Stimulated activated CD8-positive, alpha-beta memory T cell treated with anti-CD3 and anti-CD28 coated beads, Interleukin-15, amount 100 ng/mL, for 48 hours (primary cell): ENCODE measurements around the gene VN1R2.
"Not testable (repeated sequence)": the region's sequence is repeated elsewhere in the genome, so short reads cannot be mapped to it uniquely, and the experiment has no call there.

ENCODE experiments used
- DNase-seq, 2 donors: peaks; one replicate each; pipeline ENCODE4 v3.0.0-alpha.2; 2020; ENCODE audit warnings: low read depth in 2 of 2

VN1R2 gene, protein sequence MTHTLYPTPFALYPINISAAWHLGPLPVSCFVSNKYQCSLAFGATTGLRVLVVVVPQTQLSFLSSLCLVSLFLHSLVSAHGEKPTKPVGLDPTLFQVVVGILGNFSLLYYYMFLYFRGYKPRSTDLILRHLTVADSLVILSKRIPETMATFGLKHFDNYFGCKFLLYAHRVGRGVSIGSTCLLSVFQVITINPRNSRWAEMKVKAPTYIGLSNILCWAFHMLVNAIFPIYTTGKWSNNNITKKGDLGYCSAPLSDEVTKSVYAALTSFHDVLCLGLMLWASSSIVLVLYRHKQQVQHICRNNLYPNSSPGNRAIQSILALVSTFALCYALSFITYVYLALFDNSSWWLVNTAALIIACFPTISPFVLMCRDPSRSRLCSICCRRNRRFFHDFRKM

DNA sequence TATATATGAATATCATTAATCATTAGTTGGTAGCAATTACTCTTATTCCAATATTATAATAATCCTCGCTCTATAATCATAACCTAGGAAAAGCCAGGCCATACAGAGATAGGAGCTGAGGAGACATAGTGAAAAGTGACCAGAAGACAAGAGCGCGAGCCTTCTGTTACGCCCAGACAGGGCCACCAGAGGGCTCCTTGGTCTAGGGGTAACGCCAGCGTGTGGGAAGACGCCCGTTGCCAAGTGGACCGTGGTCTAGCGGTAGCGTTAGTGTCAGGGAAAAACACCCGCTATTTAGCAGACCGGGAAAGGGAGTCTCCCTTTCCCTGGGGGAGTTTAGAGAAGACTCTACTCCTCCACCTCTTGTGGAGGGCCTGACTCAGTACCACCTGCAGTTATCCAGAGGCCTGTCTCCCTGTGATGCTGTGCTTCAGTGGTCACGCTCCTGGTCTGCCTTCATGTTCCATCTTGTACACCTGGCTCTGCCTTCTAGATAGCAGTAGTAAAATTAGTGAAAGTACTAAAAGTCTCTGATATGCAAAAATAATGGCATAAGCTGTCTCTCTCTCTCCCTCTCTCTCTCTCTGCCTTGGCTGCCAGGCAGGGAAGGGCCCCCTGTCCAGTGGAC is at the start of gene VN1R2:
TSS of gene VN1R2 (plus strand) at position 578 of the 628 bp plus-strand sequence. CDS start 84 bp downstream, outside the sequence.
- not testable (repeated sequence) for DNase-seq

DNA sequence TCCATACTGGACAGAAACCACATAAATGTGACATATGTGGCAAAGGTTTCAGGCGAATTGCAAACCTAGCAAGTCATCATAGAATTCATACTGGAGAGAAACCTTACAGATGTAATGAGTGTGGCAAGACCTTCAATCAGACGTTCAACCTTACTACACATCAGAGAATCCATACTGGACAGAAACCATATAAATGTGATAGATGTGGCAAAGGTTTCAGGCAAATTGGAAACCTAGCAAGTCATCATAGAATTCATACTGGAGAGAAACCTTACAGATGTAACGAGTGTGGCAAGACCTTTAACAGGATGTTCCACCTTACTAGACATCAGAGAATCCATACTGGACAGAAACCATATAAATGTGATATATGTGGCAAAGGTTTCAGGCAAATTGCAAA is 46.5 kb upstream of the VN1R2 start:
- not testable (repeated sequence) for DNase-seq

DNA sequence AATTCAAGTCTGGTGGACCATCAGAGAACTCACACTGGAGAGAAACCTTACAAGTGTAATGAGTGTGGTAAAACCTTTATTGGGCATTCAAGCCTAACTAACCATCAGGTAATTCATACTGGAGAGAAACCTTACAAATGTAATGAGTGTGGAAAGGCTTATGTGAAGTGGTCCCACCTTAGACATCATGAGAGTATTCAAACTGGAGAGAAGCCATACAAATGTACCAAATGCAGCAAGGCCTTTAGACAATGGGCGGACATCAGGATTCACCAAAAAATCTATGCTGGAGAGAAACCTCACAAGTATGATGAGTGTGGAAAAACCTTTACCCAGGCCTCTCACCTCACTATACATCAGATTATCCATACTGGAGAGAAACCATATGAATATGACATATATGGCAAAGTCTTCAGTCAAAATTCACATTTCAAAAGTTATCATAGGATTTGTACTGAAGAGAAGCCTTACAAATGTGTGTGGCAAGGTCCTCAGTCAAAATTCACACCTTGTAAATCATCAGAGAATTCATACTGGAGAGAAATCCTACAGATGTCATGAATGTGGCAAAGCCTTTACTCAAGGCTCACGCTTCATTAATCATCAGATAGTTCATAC is 45.3 kb upstream of the VN1R2 start:
- DNase-seq, result no peak

DNA sequence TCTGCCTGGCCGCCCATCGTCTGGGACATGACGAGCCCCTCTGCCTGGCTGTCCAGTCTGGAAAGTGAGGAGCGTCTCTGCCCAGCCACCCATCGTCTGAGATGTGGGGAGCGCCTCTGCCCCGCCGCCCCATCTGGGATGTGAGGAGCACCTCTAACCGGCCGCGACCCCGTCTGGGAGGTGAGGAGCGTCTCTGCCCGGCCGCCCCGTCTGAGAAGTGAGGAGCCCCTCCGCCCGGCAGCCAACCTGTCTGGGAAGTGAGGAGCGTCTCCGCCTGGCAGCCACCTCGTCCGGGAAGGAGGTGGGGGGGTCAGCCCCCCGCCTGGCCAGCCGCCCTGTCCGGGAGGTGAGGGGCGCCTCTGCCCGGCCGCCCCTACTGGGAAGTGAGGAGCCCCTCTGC is 35.4 kb upstream of the VN1R2 start:
- DNase-seq, result not testable (repeated sequence)

DNA sequence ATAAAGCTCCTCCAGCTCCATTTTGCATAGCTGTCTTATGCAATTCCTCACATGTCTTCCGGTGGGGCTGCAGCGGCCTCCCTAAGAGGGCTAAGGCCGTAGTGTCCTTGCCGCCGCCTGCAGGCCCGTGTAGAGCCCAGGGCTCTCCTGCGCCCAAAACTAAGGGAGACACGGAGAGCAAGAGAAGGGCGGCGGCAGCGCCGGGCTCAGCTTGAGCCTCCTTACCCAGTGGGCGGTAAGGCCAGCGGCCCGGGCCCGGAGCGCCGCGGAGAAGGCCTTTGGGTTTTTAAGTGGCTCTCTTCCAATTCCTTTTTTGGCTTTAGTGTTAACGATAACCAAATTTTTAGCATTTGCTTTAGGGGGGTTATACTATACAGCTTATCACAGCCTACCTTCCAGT is 33.5 kb upstream of the VN1R2 start:
- no peak for DNase-seq

DNA sequence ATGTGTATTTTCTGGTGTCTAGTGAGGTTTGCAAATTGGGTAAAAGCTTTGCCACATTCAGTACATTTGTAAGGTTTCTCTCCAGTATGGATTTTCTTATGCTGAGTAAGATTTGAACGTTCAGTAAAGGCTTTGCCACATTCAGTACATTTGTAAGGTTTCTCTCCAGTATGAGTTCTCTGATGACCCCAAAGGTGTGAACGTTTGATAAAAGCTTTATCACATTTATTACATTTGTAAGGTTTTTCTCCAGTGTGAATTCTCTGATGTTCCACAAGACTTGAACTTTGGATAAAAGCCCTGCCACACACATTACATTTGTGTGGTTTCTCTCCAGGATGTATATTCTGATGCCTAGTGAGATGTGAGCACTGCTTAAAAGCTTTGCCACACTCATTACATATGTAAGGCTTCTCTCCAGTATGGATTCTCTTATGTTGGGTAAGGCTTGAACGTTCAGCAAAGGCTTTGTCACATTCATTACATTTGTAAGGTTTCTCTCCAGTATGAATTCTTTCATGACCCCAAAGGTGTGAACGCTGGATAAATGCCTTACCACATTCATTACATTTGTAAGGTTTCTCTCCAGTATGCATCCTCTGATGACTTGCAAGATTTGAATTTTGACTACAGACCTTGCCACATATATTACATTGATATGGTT is 20.8 kb upstream of the VN1R2 start:
- no peak for DNase-seq

DNA sequence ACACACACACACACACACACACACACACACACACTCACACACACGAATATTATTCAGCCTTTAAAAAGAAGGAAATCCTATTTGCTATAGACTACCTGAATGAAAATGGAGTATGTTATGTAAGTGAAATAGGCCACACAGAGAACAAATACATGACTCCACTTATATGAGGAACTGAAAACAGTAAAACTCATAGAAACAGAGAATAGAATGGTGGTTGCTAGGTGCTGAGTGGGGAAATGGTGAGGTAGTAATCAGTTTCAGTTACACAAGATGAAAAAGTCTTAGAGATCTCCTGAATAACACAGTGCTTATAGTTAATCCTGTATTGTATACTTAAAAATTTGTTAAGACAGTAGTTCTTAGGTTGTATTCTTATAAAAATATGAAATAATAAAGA is 11.6 kb upstream of the VN1R2 start:
- no peak for DNase-seq

DNA sequence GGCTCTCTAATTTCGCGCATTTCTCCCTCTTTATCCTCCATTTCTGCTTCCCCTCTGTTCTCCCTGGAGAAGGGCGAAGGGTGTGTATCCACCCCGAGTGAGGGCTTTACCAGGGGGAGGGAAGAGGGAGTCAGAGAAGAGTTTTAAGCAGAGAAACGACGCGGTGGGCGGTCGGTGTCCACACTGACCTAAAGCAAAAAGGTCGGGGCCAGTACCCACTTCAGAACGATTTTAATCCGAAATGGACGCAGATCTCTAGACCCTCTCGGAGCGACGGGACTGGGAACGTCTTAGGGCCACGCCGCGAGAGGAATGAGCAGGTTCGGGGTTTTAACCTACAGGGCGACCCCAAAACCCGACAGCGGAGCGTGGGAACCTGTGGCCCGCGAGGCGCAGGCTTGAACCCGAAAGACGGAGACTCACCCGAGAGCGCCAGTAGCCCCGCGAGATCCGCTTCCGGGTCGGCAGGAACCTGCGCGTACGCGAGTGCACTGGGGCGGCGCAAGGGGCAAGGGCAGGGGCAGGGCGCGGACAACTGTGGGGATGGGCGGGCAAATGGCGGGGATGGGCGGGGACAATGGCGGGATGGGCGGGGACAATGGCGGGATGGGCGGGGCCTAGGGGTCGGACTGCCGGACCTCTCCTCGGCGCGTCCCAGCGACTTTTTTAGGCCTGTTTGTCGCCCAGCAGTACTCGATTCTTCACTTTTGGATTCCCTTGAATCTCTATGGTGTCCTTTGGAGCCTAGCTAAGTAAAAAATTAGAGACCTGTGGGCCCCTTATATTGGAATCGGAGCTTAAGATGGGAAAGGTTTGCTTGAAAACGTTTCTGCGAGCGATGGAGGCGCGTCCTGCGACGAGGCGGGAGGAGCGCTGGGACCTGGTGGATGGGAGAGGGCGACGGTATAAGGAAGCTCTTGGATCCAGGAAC is 3.4 kb upstream of the VN1R2 start, which contains the start of gene ZNF677:
TSS of gene ZNF677 (minus strand) at position 463 of the 931 bp plus-strand sequence. CDS start 3,323 bp downstream, outside the sequence.
- DNase-seq, result peak; percentile 69 to 72

DNA sequence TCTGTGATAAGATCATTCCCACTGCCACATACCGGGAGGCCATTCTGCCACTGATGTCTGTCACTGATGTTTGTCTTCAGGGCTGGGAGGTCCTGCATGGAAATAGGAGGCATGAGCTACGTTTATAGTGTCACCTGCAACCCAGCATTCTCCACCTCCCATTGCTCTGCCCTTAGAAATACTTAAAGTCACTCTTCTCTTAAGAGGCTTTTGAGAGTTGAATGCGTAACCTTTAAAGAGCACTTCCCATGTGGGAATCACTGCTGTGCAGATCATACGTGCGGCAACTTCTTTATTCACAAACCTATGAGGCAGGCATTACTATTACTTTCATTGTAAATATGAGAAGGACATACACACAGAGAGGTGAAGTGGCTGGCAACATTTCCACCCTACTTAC is 9.5 kb downstream of the VN1R2 start, which contains the start of gene VN1R4:
TSS of gene VN1R4 (minus strand) at position 101 of the 400 bp plus-strand sequence. CDS start at position 43, 58 bp downstream.
- not testable (repeated sequence) for DNase-seq

DNA sequence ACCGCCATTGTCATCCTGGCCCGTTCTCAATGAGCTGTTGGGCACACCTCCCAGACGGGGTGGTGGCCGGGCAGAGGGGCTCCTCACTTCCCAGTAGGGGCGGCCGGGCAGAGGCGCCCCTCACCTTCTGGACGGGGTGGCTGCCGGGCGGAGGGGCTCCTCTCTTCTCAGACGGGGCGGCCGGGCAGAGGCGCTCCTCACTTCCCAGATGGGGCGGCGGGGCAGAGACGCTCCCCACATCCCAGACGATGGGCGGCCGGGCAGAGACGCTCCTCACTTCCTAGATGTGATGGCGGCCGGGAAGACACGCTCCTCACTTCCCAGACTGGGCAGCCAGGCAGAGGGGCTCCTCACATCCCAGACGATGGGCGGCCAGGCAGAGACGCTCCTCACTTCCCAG is 11.8 kb downstream of the VN1R2 start:
- DNase-seq, result not testable (repeated sequence)

DNA sequence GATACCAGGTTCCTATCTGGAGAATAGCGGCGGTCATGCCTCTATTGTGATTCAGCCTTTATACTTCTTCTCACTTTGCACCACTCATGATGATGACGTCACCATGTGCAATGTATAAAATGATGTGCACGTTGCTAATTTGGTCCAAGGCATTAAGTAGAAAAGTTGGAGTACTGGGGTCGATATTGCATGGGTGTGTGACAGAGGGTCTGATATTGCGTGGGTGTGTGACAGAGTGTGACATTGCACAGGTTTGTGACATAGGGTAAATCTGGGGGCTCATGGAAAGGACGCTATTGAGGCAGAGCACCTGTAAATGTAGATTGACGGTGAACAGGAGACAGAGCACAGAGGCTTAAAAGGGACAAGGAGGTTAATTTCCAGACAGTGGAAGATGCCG is 14.0 kb downstream of the VN1R2 start:
- no peak for DNase-seq

DNA sequence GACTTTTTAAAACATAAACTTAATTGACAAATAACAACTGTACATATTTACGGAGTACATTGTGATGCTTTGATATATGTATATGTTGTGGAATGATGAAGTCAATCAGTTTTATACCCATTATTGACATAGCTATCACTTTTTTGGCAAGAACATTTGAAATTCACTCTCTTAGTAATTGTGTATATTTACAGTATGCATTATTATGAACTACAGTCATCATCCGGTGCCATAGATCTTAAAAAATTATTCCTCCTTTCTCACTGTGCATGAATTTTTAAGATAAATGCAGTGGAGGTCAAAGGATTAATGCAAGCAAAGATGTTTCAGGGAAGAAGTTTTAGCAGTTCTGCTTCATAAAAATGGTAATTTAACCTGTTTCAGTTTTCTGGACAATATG is 17.4 kb downstream of the VN1R2 start:
- no peak for DNase-seq

DNA sequence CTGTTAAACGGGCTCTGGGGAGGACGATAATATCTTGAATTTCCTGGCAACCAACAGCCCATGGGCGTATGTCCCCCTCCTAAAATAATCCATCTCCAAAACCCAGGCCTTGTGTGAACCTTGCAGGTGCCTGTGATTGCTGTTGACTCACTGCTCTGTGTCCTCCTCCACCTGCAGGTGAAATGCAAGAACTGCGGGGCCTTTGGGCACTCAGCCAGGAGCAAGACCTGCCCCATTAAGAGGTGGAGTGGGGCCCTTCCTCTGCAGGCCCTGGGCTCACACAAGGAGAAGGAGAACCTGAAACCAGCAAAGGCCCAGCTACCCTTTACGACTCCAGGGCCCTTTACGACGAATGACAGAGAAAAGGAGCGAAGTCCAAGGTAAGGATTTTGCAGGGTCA is 23.9 kb downstream of the VN1R2 start:
- DNase-seq, result not testable (repeated sequence)

DNA sequence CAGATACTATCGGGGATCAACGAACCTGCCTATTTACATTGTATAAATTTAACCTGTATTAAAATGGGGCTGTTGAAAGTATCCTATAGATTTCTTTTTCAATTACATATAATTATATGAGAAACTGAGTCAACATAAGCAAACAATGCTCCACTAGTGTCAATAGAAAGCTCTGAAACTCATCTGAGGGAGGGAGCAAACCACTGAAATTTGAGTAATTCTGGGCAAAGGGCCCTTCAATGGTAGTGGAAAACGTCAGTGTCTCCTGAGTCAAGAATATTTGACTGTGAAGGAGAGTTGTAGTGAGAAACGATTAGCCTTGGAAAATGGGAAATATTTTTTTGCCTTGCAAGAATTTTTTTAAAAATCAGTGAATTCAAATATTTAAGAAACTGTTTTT is 27.0 kb downstream of the VN1R2 start:
- DNase-seq, result no peak

DNA sequence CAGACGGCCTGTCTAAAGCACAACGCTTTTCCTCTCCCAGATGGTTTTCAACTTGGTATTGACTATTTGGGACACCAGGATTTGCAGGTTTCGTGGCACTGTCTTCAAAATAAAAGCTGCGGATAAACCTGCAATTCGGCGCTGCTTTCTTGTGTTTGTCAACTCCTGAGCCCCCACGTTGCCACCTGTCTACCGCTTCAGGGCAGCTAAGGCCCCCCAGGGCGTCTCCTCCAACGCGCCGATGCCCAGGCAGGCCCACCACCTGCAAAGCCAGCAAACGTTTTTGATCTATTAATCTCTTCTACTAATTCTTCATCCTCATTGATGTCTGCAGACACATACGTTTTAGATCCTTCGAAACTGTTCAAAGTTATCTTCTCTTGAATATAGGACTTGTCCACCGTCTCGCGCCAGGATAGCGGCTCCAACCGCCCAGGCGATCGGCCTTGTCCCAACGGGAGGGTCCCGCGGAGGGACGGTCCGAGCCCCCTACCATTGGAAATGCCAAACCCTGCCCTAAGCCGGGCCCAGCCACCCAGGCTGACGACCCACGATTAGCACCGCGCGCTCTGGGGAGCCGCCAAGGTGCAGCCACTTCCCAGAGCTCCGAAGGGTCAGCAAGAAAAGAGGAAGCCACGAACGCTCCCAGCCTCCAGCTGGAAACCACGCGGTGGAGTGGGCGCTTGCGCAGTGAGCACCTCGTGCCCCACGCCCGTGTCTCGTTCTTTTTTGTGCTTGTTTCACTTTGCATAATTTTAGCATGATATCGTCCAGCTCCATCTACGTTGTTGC is 32.9 kb downstream of the VN1R2 start:
- DNase-seq, result no peak

DNA sequence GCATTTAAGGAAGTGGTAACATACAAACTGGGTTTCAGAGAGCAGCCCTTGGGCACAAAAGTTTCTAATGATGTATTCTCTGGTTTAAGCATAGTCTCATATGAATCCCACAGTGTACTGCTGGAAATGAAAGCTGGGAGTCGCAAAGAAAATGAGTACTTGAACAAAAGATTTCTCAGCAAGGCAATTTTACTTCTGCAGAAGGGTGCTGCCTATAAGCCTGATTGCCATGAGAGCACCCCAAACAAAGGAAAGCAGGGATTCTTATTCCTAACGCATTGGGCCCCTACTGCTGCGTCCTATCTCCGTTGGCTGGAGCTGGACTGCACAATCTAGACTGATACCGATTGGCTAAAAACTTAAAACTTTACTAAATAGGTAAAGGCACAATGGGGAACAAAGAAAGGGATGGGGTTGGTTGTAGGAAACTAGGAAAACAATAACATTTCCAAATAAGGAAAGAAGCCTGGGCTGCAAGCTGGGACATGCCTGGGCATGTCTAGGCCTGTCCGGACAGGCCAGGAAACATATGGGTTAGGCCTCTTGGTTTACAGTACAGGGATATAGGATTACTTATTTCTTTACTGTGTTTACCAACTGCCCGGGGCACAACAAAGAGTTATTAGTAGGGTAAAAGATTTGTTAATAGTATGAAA is 36.8 kb downstream of the VN1R2 start:
- no peak for DNase-seq

DNA sequence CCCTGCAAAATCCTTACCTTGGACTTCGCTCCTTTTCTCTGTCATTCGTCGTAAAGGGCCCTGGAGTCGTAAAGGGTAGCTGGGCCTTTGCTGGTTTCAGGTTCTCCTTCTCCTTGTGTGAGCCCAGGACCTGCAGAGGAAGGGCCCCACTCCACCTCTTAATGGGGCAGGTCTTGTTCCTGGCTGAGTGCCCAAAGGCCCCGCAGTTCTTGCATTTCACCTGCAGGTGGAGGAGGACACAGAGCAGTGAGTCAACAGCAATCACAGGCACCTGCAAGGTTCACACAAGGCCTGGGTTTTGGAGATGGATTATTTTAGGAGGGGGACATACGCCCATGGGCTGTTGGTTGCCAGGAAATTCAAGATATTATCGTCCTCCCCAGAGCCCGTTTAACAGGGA is 43.2 kb downstream of the VN1R2 start:
- not testable (repeated sequence) for DNase-seq

DNA sequence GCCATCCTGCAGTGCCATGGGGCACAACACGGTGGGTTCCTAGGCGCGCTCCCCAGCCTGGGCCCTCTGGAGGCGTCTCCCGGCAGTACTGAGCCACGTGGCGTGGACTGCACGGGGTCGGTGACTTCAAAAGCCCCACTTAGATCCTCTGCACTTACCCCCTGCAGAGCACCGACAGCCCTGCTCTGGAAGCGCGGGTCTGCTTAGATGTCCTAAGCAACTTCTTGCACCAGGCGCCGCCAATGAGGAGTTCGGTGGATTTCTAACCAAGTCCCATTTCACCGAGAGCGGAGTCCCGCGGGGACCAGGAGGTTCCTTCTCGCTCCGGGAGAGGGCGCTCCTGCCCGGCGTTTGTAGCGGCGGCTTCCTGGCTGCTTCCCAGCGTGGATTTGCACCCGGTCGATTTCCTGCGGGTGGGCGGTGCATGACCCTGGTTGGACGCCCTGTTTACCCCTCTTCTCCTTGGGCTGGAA is 50.3 kb downstream of the VN1R2 start:
- no peak for DNase-seq
